Osteoblast (primary cell): ENCODE measurements around the gene BANF1. TPM values are rescaled to one million over a fixed set of nuclear protein-coding genes. Genes with fewer than 3 reads are reported as not detected.

Experiments
- DNase-seq: peaks from one replicate; pipeline ENCODE4 v3.0.0; 2011; ENCODE audit warnings: low spot score, mixed read lengths; ENCODE audit not compliant: insufficient read length; ENCODE audit errors: missing footprints
- H2AFZ ChIP-seq: 2 replicates; pipeline ENCODE4 v1.6.0; 2011; ENCODE audit warnings: mild to moderate bottlenecking, low read length
- H3K27ac ChIP-seq: 2 replicates; pipeline ENCODE4 v1.5.1; 2011; ENCODE audit warnings: mild to moderate bottlenecking, low read depth, low read length, moderate library complexity
- H3K27me3 ChIP-seq: 2 replicates; pipeline ENCODE4 v1.6.0; 2012; ENCODE audit warnings: mild to moderate bottlenecking, control low read depth, inconsistent platforms, low read length, moderate library complexity; ENCODE audit not compliant: insufficient read depth
- H3K36me3 ChIP-seq: 2 replicates; pipeline ENCODE4 v1.5.1; 2011; ENCODE audit warnings: mild to moderate bottlenecking, low read length, control low read depth, moderate library complexity; ENCODE audit not compliant: insufficient read depth
- H3K4me1 ChIP-seq: 2 replicates; pipeline ENCODE4 v1.5.1; 2011; ENCODE audit warnings: mild to moderate bottlenecking, low read length, control low read depth, moderate library complexity; ENCODE audit not compliant: insufficient read depth
- H3K4me2 ChIP-seq: 2 replicates; pipeline ENCODE4 v1.6.0; 2011; ENCODE audit warnings: mild to moderate bottlenecking, low read length; ENCODE audit not compliant: insufficient read depth
- H3K4me3 ChIP-seq: fragments of 200-600 bp; sonication (generic); 3 replicates; pipeline ENCODE4 v1.5.1; 2012; ENCODE audit warnings: mild to moderate bottlenecking, low read length, inconsistent platforms; ENCODE audit not compliant: insufficient read depth
- H3K79me2 ChIP-seq: 2 replicates; pipeline ENCODE4 v1.6.0; 2012; ENCODE audit warnings: mild to moderate bottlenecking, low read length, control low read depth, inconsistent platforms; ENCODE audit not compliant: insufficient read depth
- H3K9me3 ChIP-seq: 2 replicates; pipeline ENCODE4 v1.5.1; 2011; ENCODE audit warnings: low read depth, low read length, control low read depth
- H4K20me1 ChIP-seq: 2 replicates; pipeline ENCODE4 v1.6.0; 2012; ENCODE audit warnings: mild to moderate bottlenecking, low read length, control low read depth; ENCODE audit not compliant: insufficient read depth
- total RNA-seq: library from RNA; depleted of rRNA; stranded (reverse); fragments of >200 nt; gene quantifications from 2 replicates; pipeline ENCODE4 v1.2.3, GENCODE V29; 2012
- TF ChIP-seq, protein P1 (sequence below): IDR thresholded peaks from 2 replicates; pipeline ENCODE4 v1.5.1; 2011; ENCODE audit warnings: mild to moderate bottlenecking, low read depth, low read length, moderate library complexity; ENCODE audit errors: extremely low read depth

Gene BANF1
- total RNA-seq, 1 donor, result 14.5 TPM

GRCh38 chr11:66048547-66049323, 46.4 kb downstream of the BANF1 start, which contains the start of gene GAL3ST3:
Gene GAL3ST3, minus strand, starts transcription at chr11:66049161. Its CDS starts 3,746 bp downstream, at chr11:66045415.
- Histone ChIP-seq H3K27me3 (peaks cover 16% of the 10 kb centered on the region), H3K9me3 (no peaks in the 10 kb centered on the region), H3K4me1 (peaks cover 13% of the 10 kb centered on the region), H3K4me3 (no peak within 1 kb of the TSS), H4K20me1 (peaks cover 4% of the 10 kb centered on the region), H2AFZ (no peak within 1 kb of the TSS), H3K79me2 (peaks cover 17% of the 10 kb centered on the region), H3K36me3 (peaks cover 4% of the 10 kb centered on the region), H3K4me2 (no peak within 1 kb of the TSS), H3K27ac (no peak within 1 kb of the TSS)
- TF ChIP-seq, protein P1, sequence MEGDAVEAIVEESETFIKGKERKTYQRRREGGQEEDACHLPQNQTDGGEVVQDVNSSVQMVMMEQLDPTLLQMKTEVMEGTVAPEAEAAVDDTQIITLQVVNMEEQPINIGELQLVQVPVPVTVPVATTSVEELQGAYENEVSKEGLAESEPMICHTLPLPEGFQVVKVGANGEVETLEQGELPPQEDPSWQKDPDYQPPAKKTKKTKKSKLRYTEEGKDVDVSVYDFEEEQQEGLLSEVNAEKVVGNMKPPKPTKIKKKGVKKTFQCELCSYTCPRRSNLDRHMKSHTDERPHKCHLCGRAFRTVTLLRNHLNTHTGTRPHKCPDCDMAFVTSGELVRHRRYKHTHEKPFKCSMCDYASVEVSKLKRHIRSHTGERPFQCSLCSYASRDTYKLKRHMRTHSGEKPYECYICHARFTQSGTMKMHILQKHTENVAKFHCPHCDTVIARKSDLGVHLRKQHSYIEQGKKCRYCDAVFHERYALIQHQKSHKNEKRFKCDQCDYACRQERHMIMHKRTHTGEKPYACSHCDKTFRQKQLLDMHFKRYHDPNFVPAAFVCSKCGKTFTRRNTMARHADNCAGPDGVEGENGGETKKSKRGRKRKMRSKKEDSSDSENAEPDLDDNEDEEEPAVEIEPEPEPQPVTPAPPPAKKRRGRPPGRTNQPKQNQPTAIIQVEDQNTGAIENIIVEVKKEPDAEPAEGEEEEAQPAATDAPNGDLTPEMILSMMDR, result no peak
- peak; percentile 86 for DNase-seq

DNA sequence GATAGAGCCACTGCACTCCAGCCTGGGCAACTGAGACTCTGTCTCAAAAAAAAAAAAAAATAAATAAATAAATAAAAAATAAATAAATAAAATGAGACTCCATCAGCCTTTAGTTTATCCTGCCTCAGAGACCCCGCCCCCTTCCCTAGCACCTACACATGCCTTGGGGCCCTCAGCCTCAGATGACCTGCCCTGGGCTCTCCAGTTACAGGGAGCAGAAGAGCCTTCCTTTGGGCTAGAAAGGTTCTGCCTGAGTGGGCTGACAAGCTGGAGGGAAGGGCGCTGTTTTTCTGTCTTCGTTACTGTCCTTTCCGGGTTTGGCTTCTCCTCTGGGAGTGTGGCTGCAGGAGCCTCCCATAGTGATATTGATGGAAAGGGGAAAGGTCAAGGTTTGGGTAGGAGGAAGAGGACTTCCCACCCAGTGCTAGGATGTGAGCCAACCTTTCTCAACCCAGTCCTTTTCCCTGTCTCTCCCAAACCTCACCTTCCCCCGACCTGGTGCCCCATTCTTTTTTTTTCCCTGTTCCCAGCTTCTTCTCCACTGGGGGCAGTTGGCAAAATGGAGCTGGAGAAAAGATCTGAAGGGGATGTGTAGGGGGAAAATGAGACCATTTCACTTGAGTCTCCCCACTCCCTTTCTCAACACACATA, 48.4 kb downstream of the BANF1 start:
- TF ChIP-seq, protein P1, result peak; percentile 11
- peak overlapping the region; percentile 100 for H3K4me2 ChIP-seq
- H3K9me3 ChIP-seq, result no peaks in the 10 kb centered on the region
- H3K4me1 ChIP-seq, result peaks cover 13% of the 10 kb centered on the region
- peak; percentile 79 for DNase-seq
- no peak overlapping the region for H3K27ac ChIP-seq
- peaks cover 18% of the 10 kb centered on the region for H3K36me3 ChIP-seq
- peaks cover 16% of the 10 kb centered on the region for H3K27me3 ChIP-seq
- peaks cover 10% of the 10 kb centered on the region for H4K20me1 ChIP-seq
- H3K4me3 ChIP-seq, result no peak overlapping the region
- peaks cover 32% of the 10 kb centered on the region for H3K79me2 ChIP-seq
- H2AFZ ChIP-seq, result peak overlapping the region; percentile 92

- Histone ChIP-seq H3K27ac (peak overlapping the region; percentile 91), H3K9me3 (no peaks in the 10 kb centered on the region)
- TF ChIP-seq, protein P1, result no peak
Measured at GRCh38 chr11:66051371-66051765, 49.1 kb downstream of the BANF1 start.

More at GRCh38 chr11:66051371-66051765, 49.1 kb downstream of the BANF1 start:
- H2AFZ ChIP-seq, result peak overlapping the region; percentile 92
- peaks cover 16% of the 10 kb centered on the region for H3K4me1 ChIP-seq
- peak overlapping the region; percentile 100 for H3K4me2 ChIP-seq
- peaks cover 10% of the 10 kb centered on the region for H4K20me1 ChIP-seq
- H3K36me3 ChIP-seq, result peaks cover 24% of the 10 kb centered on the region
- peak overlapping the region; percentile 99 for H3K4me3 ChIP-seq
- DNase-seq, result peak; percentile 53
- peaks cover 16% of the 10 kb centered on the region for H3K27me3 ChIP-seq
- peaks cover 33% of the 10 kb centered on the region for H3K79me2 ChIP-seq
